Heart left ventricle (tissue), 13 donors: ENCODE data around the gene ZNF334.

Source experiments
- CTCF ChIP-seq, 12 donors: fragments of 200-600 bp; sonication (generic) in 4 of 12; IDR thresholded peaks; one replicate each; pipeline versions ENCODE4 v1.5.0 to v1.8.0; 2018 to 2022; ENCODE audit warnings: antibody characterized with exemption in 12 of 12, mild to moderate bottlenecking in 5 of 12
- POLR2A ChIP-seq, 2 donors: fragments of 450-650 bp; IDR thresholded peaks; one replicate each; pipeline ENCODE4 v1.6.1; 2017; ENCODE audit warnings: antibody characterized with exemption in 2 of 2, mild to moderate bottlenecking in 2 of 2, moderate library complexity in 2 of 2
- donor health status: ischemic (EF 13 %, LVEDD 7.1; RV severe dilation, severe dysfunction).
- donor health status: DM: no; HTN: yes; CAD: no.
- donor health status: DM: no; HTN: no; CAD: no.
- donor health status: ischemic (EF 25% LVEDD 6.9; RV normal size, moderate dysfunction).
- donor health status: ischemic (EF 25% LVEDD 5.7; RV mildly dilated, moderate dysfunction).
- donor health status: ischemic (EF 35%, LVEDD 5.7; RV mildly dilated, moderate dysfunction).
- donor health status: nonischemic (EF 11% LVEDD 7.7; RV severe dilation, severe dysfunction).
- donor health status: DM: yes; HTN: yes; CAD: no.
- donor health status: PGD.
- donor health status: ischemic (EF 29% LVEDD 5.4; RV normal size, mild dysfunction).
- donor health status: nonischemic (EF 23%, LVEDD 6.1; RV moderate dilation, normal function).

GRCh38 chr20:46523108-46523507 lies 9.7 kb upstream of the ZNF334 start:
- TF ChIP-seq CTCF (IDR thresholded peaks at IDR 0.05) (no peak), POLR2A (IDR thresholded peaks at IDR 0.05) (no peak)
